ENCODE measurements around the gene CCNA2.

Gene CCNA2

DNA sequence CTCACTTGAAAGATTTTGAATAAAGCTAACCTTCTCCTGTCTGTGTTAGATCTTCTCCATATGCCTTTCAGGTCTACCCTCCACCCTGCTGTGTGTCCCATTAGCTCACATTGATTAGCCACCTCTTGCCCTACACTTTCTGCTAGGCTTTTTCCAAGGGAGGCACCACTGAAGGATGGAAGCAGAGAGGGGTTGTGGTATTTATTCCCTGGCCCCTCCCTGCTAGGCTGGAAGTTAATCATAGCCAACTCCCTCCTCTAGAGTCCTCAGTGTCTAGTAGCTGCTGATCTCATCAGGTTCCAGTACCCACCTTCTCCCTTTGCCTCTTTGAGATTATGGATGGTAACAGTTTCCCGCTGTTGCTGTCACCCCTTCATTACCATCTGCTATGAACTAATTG, 49.8 kb downstream of the CCNA2 start:
- H2AK5ac ChIP-seq (ENCODE audit: low read depth, low read length), result no peak overlapping the region
- H4K91ac ChIP-seq (ENCODE audit: low read depth, low read length, poor library complexity), result no peak overlapping the region
- no peak overlapping the region for H3K18ac ChIP-seq (ENCODE audit: low read length)
- no CpG with 5 or more reads among the region's 1 CpG for WGBS, 2 donors (ENCODE audit: extremely low coverage in 2 of 2, insufficient read length in 2 of 2, insufficient replicate concordance in 1 of 2)
- H3K9ac ChIP-seq (ENCODE audit: low read depth, low read length, poor library complexity), result no peak overlapping the region
- H2BK5ac ChIP-seq (ENCODE audit: low read length), result no peak overlapping the region
- H3K9me3 ChIP-seq (replicated peaks in 1 of 2; ENCODE audit: control insufficient read depth in 2 of 2, insufficient read depth in 1 of 2, low read depth in 1 of 2, low read length in 2 of 2), result no peaks in the 10 kb centered on the region
- H3K79me1 ChIP-seq (ENCODE audit: low read depth, low read length), result no peaks in the 10 kb centered on the region
- H3K14ac ChIP-seq (ENCODE audit: low read length), result no peak overlapping the region
- H3K23ac ChIP-seq (ENCODE audit: low read depth, low read length, poor library complexity), result no peak overlapping the region
- DNase-seq (ENCODE audit: low spot score), result no peak
- no peak overlapping the region for H3K4me3 ChIP-seq (ENCODE audit: low read length in 2 of 2)
- H3K4me2 ChIP-seq (ENCODE audit: insufficient read depth, low read length, poor library complexity, severe bottlenecking), result no peak overlapping the region
- no peak overlapping the region for H4K8ac ChIP-seq (ENCODE audit: low read depth, low read length)
- H3K27me3 ChIP-seq (ENCODE audit: control insufficient read depth in 3 of 3, insufficient read depth in 3 of 3, low read depth in 1 of 3, low read length in 3 of 3), result peaks cover 0 to 53% (median 0%) of the 10 kb centered on the region in 3 experiments
- H3K4ac ChIP-seq (ENCODE audit: low read length), result no peak overlapping the region
- H3K27ac ChIP-seq (replicated peaks; ENCODE audit: low read length), result no peak overlapping the region
- no peak overlapping the region for H2AFZ ChIP-seq (ENCODE audit: low read length)
- H2BK12ac ChIP-seq (ENCODE audit: low read length), result no peak overlapping the region
- H3K36me3 ChIP-seq (replicated peaks in 1 of 2; ENCODE audit: control insufficient read depth in 2 of 2, insufficient read depth in 2 of 2, low read length in 2 of 2), result no peaks in the 10 kb centered on the region
- no peak overlapping the region for H2BK120ac ChIP-seq (ENCODE audit: low read depth, low read length)
- no peak overlapping the region for H2BK15ac ChIP-seq (ENCODE audit: low read length)
- H3K4me1 ChIP-seq (ENCODE audit: control insufficient read depth in 2 of 2, insufficient read depth in 1 of 2, low read depth in 1 of 2, low read length in 2 of 2), result peaks cover 0 to 7% of the 10 kb centered on the region in 2 donors

DNA sequence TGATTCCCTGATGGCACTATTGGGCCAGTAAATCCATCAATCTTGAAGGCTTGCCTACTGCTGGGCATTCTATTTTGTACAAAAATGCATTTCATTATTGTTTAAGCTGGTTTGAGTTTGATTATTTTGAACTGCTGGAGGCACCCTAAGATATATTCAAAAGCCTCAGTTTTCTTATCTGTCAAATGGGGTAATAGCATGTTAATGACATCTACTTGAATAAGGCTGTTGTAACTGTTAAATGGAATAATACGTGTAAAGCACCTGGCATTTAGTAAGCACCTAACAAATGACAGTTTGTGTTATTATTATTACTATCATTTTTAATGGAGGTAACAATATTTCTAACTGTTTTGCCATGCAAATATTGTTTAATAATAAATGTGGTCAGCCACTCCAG, 51.8 kb downstream of the CCNA2 start:
- Histone ChIP-seq H2BK12ac (ENCODE audit: low read length) (no peak overlapping the region), H2BK5ac (ENCODE audit: low read length) (no peak overlapping the region), H2BK120ac (ENCODE audit: low read depth, low read length) (no peak overlapping the region), H4K91ac (ENCODE audit: low read depth, low read length, poor library complexity) (no peak overlapping the region), H3K79me1 (ENCODE audit: low read depth, low read length) (no peaks in the 10 kb centered on the region), H3K4me2 (ENCODE audit: insufficient read depth, low read length, poor library complexity, severe bottlenecking) (no peak overlapping the region), H3K4ac (ENCODE audit: low read length) (no peak overlapping the region), H3K9ac (ENCODE audit: low read depth, low read length, poor library complexity) (no peak overlapping the region), H2AFZ (ENCODE audit: low read length) (no peak overlapping the region), H3K27me3 (ENCODE audit: control insufficient read depth in 3 of 3, insufficient read depth in 3 of 3, low read depth in 1 of 3, low read length in 3 of 3) (peaks cover 0 to 61% (median 3%) of the 10 kb centered on the region in 3 experiments), H4K8ac (ENCODE audit: low read depth, low read length) (no peak overlapping the region), H3K9me3 (replicated peaks in 1 of 2; ENCODE audit: control insufficient read depth in 2 of 2, insufficient read depth in 1 of 2, low read depth in 1 of 2, low read length in 2 of 2) (no peaks in the 10 kb centered on the region), H3K23ac (ENCODE audit: low read depth, low read length, poor library complexity) (no peak overlapping the region), H3K4me3 (ENCODE audit: low read length in 2 of 2) (no peak overlapping the region), H2AK5ac (ENCODE audit: low read depth, low read length) (no peak overlapping the region), H3K18ac (ENCODE audit: low read length) (no peak overlapping the region), H3K36me3 (replicated peaks in 1 of 2; ENCODE audit: control insufficient read depth in 2 of 2, insufficient read depth in 2 of 2, low read length in 2 of 2) (no peaks in the 10 kb centered on the region), H2BK15ac (ENCODE audit: low read length) (no peak overlapping the region), H3K27ac (replicated peaks; ENCODE audit: low read length) (no peak overlapping the region), H3K4me1 (ENCODE audit: control insufficient read depth in 2 of 2, insufficient read depth in 1 of 2, low read depth in 1 of 2, low read length in 2 of 2) (peaks cover 0 to 5% of the 10 kb centered on the region in 2 donors), H3K14ac (ENCODE audit: low read length) (no peak overlapping the region)
- DNase-seq (ENCODE audit: low spot score), result no peak
- WGBS, 2 donors (ENCODE audit: extremely low coverage in 2 of 2, insufficient read length in 2 of 2, insufficient replicate concordance in 1 of 2), result no CpG with 5 or more reads among the region's 1 CpG

DNA sequence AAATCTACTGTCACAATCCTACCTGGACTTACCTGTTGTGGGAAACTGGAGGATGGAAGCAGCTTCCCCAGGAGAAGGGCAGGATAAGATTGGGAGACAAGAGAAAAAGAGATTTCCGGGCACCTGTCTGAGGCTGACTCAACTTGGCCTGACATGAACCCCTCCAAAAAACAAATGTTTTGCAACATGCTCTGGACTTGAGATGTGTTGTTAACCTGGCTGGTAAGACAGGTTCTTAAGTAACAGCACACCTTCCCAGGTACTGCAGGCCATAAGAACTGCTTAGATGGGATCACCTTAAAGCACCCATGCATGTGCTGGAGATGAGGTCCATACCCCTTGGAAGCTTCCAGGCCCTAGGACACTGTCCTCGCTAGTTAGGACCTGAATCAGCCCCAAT, 54.3 kb downstream of the CCNA2 start:
- no peak overlapping the region for H3K4ac ChIP-seq (ENCODE audit: low read length)
- H3K4me2 ChIP-seq (ENCODE audit: insufficient read depth, low read length, poor library complexity, severe bottlenecking), result no peak overlapping the region
- H3K27me3 ChIP-seq (ENCODE audit: control insufficient read depth in 3 of 3, insufficient read depth in 3 of 3, low read depth in 1 of 3, low read length in 3 of 3), result peaks cover 10 to 73% (median 22%) of the 10 kb centered on the region in 3 experiments
- peaks cover 0 to 5% of the 10 kb centered on the region in 2 donors for H3K9me3 ChIP-seq (replicated peaks in 1 of 2; ENCODE audit: control insufficient read depth in 2 of 2, insufficient read depth in 1 of 2, low read depth in 1 of 2, low read length in 2 of 2)
- H2BK120ac ChIP-seq (ENCODE audit: low read depth, low read length), result no peak overlapping the region
- H2BK15ac ChIP-seq (ENCODE audit: low read length), result no peak overlapping the region
- H2AFZ ChIP-seq (ENCODE audit: low read length), result no peak overlapping the region
- no peaks in the 10 kb centered on the region for H3K36me3 ChIP-seq (replicated peaks in 1 of 2; ENCODE audit: control insufficient read depth in 2 of 2, insufficient read depth in 2 of 2, low read length in 2 of 2)
- no peak overlapping the region for H3K4me3 ChIP-seq (ENCODE audit: low read length in 2 of 2)
- no CpG with 5 or more reads among the region's 2 CpGs for WGBS, 2 donors (ENCODE audit: extremely low coverage in 2 of 2, insufficient read length in 2 of 2, insufficient replicate concordance in 1 of 2)
- no peak overlapping the region for H2AK5ac ChIP-seq (ENCODE audit: low read depth, low read length)
- no peak overlapping the region for H3K23ac ChIP-seq (ENCODE audit: low read depth, low read length, poor library complexity)
- H3K9ac ChIP-seq (ENCODE audit: low read depth, low read length, poor library complexity), result no peak overlapping the region
- H3K14ac ChIP-seq (ENCODE audit: low read length), result no peak overlapping the region
- H2BK12ac ChIP-seq (ENCODE audit: low read length), result no peak overlapping the region
- H3K27ac ChIP-seq (replicated peaks; ENCODE audit: low read length), result no peak overlapping the region
- no peak overlapping the region for H2BK5ac ChIP-seq (ENCODE audit: low read length)
- no peaks in the 10 kb centered on the region for H3K79me1 ChIP-seq (ENCODE audit: low read depth, low read length)
- DNase-seq (ENCODE audit: low spot score), result no peak
- H3K4me1 ChIP-seq (ENCODE audit: control insufficient read depth in 2 of 2, insufficient read depth in 1 of 2, low read depth in 1 of 2, low read length in 2 of 2), result peaks cover 0 to 8% of the 10 kb centered on the region in 2 donors
- H3K18ac ChIP-seq (ENCODE audit: low read length), result no peak overlapping the region
- H4K91ac ChIP-seq (ENCODE audit: low read depth, low read length, poor library complexity), result no peak overlapping the region
- no peak overlapping the region for H4K8ac ChIP-seq (ENCODE audit: low read depth, low read length)

DNA sequence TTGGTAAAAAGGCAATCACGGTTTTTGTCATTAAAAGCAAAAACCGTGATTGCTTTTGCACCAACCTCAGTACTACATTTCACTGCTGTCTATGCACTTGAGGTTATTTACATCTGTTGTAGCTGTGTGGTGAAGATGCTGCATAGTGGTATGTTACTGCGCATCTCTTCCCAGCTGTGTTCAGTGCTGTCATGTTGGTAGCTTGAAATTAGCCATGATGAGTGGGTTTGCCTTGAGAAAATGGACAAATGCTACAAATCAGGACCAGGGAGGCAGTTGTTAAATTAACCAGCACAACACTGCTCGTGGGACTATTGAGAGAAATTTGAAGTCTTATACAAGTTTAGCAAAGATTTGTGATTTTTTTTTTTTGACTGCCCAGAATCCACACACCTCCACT, 56.5 kb downstream of the CCNA2 start:
- H3K9ac ChIP-seq (ENCODE audit: low read depth, low read length, poor library complexity), result no peak overlapping the region
- H2BK12ac ChIP-seq (ENCODE audit: low read length), result no peak overlapping the region
- no CpG with 5 or more reads among the region's 4 CpGs for WGBS, 2 donors (ENCODE audit: extremely low coverage in 2 of 2, insufficient read length in 2 of 2, insufficient replicate concordance in 1 of 2)
- no peak overlapping the region for H2AK5ac ChIP-seq (ENCODE audit: low read depth, low read length)
- no peak overlapping the region for H3K4me3 ChIP-seq (ENCODE audit: low read length in 2 of 2)
- no peak overlapping the region for H3K27ac ChIP-seq (replicated peaks; ENCODE audit: low read length)
- no peak overlapping the region for H2BK15ac ChIP-seq (ENCODE audit: low read length)
- no peak overlapping the region for H3K4ac ChIP-seq (ENCODE audit: low read length)
- DNase-seq (ENCODE audit: low spot score), result no peak
- H3K4me1 ChIP-seq (ENCODE audit: control insufficient read depth in 2 of 2, insufficient read depth in 1 of 2, low read depth in 1 of 2, low read length in 2 of 2), result peaks cover 0 to 2% of the 10 kb centered on the region in 2 donors
- H3K4me2 ChIP-seq (ENCODE audit: insufficient read depth, low read length, poor library complexity, severe bottlenecking), result no peak overlapping the region
- H3K23ac ChIP-seq (ENCODE audit: low read depth, low read length, poor library complexity), result no peak overlapping the region
- H3K18ac ChIP-seq (ENCODE audit: low read length), result no peak overlapping the region
- no peak overlapping the region for H4K91ac ChIP-seq (ENCODE audit: low read depth, low read length, poor library complexity)
- H3K9me3 ChIP-seq (replicated peaks in 1 of 2; ENCODE audit: control insufficient read depth in 2 of 2, insufficient read depth in 1 of 2, low read depth in 1 of 2, low read length in 2 of 2), result peaks cover 0 to 5% of the 10 kb centered on the region in 2 donors
- H2BK120ac ChIP-seq (ENCODE audit: low read depth, low read length), result no peak overlapping the region
- H3K79me1 ChIP-seq (ENCODE audit: low read depth, low read length), result no peaks in the 10 kb centered on the region
- H3K27me3 ChIP-seq (ENCODE audit: control insufficient read depth in 3 of 3, insufficient read depth in 3 of 3, low read depth in 1 of 3, low read length in 3 of 3), result peaks cover 14 to 95% (median 32%) of the 10 kb centered on the region in 3 experiments
- H3K36me3 ChIP-seq (replicated peaks in 1 of 2; ENCODE audit: control insufficient read depth in 2 of 2, insufficient read depth in 2 of 2, low read length in 2 of 2), result no peaks in the 10 kb centered on the region
- no peak overlapping the region for H2AFZ ChIP-seq (ENCODE audit: low read length)
- no peak overlapping the region for H2BK5ac ChIP-seq (ENCODE audit: low read length)
- H4K8ac ChIP-seq (ENCODE audit: low read depth, low read length), result no peak overlapping the region
- no peak overlapping the region for H3K14ac ChIP-seq (ENCODE audit: low read length)

Measured in neuronal stem cell (in vitro differentiated cells).